GM18907 (cell line): Measurements from ENCODE around the gene NUFIP2.
"Not testable (repeated sequence)": the region's sequence is repeated elsewhere in the genome, so short reads cannot be mapped to it uniquely, and the experiment has no call there.

Experiments
- ATAC-seq: cut with Tn5 transposase; IDR thresholded peaks from one replicate; pipeline ENCODE4 v1.9.1; 2021; ENCODE audit warnings: mild to moderate bottlenecking, moderate library complexity; ENCODE audit not compliant: unreplicated experiment

Gene NUFIP2, protein sequence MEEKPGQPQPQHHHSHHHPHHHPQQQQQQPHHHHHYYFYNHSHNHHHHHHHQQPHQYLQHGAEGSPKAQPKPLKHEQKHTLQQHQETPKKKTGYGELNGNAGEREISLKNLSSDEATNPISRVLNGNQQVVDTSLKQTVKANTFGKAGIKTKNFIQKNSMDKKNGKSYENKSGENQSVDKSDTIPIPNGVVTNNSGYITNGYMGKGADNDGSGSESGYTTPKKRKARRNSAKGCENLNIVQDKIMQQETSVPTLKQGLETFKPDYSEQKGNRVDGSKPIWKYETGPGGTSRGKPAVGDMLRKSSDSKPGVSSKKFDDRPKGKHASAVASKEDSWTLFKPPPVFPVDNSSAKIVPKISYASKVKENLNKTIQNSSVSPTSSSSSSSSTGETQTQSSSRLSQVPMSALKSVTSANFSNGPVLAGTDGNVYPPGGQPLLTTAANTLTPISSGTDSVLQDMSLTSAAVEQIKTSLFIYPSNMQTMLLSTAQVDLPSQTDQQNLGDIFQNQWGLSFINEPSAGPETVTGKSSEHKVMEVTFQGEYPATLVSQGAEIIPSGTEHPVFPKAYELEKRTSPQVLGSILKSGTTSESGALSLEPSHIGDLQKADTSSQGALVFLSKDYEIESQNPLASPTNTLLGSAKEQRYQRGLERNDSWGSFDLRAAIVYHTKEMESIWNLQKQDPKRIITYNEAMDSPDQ

DNA sequence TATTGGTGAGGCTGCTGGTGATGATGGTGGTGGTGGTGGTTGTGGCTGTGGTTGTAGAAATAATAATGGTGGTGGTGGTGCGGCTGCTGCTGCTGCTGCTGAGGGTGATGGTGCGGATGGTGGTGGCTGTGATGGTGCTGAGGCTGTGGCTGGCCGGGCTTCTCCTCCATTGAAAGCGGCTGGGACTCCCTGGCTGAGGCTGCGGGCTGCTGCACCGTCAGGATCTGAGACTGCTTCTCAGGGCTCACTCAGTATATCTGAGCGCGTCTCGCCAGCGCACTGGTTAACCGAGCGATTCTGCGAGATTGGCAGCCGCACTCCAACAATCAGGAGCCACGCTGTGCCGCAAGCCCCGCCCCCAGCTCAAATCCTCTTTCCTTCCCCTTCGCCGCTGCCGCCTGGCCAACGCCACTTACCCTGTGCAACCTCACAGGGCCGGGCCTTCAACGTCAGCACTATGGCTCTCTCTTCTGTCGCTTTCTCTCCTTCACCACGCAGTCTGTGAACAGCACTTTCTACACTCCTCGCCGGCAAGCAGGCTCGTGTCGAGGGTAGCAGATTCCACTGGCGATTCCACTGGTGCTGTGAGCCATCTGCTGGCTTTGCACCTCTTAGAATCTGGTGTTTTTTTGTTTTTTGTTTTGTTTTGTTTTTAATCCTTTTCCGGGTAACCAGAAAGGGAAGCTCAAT is at the start of gene NUFIP2:
Gene NUFIP2, minus strand, starts transcription at position 259 of the 690 bp plus-strand sequence. Its CDS starts 89 bp downstream, at position 170.
- peak; percentile 85 for ATAC-seq

DNA sequence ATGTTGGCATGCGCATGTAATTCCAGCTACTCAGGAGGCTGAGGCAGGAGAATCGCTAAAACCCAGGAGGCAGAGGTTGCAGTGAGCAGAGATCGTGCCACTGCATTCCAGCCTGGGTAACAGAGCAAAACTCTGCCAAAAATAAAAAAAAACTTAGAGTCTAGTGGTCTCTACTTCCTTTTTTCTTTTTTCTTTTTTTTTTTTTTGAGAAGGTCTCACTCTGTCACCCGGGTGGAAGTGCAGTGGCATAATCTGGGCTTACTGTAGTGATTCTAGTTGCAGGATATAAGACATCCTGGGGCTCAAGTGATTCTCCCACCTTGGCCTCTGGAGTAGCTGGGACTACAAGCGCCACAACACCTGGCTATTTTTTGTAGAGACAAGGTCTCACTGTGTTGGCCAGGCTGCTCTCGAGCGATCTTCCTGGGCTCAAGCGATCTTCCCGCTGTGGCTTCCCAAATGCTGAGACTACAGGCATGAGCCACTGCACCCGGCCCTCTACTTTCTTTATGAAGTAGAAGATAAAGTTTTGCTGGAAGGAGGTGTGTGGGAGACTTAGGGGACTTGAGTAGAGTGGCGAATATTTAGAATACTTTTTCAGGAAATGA is 48.3 kb upstream of the NUFIP2 start:
- ATAC-seq: no peak

DNA sequence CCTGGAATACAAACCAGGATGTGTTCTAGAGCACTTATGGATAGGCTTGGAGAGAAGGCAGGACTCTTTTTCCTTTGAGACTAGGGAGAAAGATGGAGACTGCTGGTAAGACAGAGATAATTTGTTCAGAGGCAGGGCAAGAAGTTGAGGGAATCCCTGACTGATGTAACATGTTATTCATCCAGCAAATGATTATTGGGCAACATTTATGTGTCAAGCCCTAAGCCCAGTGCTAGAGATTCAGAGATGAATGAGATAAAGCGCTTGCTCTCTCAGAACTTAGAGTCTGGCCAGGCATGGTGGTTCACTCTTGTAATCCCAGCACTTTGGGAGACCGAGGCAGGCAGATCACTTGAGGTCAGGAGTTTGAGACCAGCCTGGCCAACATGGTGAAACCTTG is 47.8 kb upstream of the NUFIP2 start:
- ATAC-seq: no peak

DNA sequence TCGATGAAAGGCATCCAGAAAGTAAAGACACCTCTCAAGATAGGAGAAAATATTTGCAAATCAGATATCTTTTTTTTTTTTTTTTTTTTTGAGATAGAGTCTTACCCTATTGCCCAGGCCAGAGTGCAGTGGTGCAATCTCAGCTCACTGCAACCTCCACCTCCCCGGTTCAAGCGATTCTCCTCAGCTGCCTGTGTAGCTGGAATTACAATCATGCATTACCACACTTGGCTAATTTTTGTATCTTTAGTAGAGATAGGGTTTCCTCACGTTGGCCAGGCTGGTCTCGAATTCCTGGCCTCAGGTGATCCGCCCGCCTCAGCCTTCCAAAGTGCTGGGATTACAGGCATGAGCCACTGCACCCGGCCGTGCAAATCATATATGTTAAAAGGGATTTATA is 45.1 kb upstream of the NUFIP2 start:
- not testable (repeated sequence) for ATAC-seq

DNA sequence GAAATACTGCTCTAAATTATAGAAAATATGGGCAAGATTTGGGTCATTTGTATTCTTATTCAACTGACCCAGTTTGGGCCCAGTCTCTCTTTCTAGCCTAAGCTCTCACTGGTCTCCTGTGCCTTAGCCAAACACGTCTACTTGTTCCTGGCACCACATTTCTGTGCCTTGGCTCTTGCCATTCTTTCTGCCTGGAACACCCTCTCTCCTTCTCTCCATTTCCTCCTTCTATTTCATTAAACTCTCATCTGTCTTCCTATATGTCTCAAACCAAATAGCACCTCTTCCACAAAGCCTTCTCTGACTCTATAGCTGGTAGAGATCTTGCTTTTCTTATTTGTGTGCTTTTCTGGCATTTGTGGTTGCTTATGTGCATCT is 37.7 kb upstream of the NUFIP2 start:
- ATAC-seq: no peak

DNA sequence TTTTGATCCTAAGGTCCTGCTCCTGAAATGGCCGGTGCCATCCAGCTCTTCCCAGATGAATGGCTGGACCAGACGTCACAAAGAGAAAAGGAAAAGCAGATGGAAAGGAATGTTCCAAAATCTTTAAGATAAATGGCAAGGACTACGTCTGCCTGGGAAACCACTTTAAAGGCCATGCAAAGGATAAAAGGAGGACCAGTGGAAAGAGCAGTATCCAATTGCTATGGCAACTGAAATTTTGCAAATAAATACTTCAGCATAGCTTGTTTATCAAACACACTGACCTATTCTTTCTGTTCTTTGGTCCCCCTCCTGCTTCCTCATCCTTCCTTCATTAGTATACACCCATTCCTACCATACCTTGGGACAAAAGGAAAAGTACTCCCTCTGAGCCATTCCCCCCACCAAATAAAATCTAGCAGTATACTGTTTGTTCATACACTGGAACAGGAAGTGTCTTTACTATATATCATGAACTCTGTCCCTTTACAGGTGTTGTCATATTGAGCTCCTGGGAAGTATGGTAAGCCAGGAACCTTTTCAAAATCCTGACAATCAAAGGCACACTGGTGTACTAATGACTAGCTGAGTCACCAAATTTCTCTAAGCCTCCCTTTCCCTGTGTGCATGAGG is 37.2 kb upstream of the NUFIP2 start:
- ATAC-seq: no peak

DNA sequence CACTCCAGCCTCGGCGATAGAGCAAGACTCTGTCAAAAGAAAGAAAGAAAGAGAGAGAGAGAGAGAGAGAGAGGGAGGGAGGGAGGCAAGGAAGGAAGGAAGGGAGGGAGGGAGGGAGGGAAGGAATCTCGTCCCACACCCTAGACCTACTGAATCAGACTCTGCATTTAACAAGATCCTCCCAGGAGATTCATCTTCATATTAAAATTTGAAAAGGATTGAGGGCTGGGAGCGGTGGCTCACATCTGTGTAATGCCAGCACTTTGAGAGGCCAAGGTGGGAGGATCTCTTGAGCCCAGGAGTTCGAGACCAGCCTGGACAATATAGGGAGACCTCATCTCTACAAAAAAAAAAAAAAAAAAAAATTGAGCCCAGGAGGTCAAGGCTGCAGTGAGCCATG is 33.5 kb upstream of the NUFIP2 start:
- no peak for ATAC-seq

DNA sequence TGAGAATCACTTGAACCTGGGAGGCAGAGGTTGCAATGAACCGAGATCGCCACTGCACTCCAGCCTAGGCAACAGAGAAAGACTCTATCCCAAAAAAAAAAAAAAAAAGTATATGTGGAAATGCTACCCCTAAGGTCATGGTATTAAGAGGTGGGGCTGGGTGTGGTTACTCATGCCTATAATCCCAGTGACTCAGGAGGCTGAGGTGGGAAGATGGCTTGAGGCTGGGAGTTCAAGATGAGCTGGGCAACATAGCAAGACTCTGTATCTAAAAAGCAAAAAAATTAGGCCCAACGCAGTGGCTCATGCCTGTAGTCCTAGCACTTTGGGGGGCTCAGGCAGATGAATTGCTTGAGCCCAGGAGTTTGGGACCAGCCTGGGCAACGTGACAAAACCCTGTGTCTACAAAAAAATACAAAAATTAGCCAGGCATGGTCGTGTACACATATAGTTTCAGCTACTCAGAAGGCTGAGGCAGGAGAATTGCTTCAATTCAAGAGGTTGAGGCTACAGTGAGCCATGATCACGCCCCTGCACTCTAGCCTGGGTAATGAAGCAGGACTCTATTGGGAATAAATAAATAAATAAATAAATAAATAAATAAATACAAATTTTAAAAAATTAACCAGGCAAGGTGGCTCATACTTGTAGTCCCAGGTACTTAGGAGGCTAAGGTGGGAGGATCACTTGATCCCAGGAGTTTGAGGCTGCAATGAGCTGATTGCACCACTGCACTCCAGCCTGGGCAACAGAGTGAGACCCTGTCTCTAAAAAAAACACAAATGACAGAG is 32.3 kb upstream of the NUFIP2 start:
- no peak for ATAC-seq

DNA sequence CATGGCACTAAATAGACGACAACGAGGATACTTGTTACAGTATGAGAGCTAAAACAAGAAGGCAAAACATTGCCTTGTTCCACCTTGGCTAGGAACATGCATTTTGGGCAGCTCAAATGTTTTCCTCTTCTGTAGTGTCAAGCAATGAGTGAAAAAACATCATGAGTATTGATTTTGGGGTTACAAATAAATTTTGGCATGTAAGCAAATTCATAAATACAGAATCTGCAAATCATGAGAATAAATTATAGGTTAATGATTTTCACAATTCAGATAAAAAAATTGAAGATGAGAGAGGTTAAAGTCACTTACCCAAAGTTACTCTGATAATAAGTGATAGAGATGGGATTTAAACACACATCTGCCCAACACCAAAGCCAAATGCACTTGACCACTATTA is 28.4 kb upstream of the NUFIP2 start:
- ATAC-seq: no peak

DNA sequence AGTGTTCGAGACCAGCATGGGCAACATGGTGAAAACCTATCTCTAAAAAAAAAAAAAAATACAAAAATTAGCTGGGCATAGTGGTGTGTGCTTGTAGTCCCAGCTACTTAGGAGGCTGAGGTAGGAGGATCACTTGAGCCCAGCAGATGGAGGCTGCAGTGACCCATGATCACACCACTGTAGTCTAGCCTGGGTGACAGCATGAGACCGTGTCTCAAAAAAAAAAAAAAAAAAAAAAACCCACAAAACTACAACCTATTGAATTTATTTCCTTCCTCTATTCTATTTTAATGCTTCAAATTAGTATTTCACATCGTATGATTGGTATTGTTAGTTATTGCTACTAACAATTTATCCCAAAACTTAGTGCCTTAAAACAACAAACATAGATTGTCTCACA is 9.4 kb upstream of the NUFIP2 start:
- no peak for ATAC-seq

DNA sequence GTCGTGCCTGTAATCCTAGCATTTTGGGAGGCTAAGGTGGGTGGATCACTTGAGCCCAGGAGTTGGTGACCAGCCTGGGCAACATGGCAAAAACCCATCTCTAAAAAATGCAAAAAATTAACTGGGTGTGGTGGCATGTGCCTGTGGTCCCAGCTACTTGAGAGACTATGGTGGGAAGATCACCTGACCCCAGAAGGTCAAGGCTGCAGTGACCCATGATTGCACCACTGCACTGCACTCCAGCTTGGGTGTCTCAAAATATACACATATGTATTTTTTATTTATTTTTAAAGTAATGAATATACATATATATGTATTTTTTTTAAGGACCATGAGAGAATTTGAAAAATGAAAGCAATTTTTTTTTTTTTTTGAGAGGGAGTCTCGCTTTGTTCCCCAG is 5.1 kb upstream of the NUFIP2 start:
- ATAC-seq: no peak

DNA sequence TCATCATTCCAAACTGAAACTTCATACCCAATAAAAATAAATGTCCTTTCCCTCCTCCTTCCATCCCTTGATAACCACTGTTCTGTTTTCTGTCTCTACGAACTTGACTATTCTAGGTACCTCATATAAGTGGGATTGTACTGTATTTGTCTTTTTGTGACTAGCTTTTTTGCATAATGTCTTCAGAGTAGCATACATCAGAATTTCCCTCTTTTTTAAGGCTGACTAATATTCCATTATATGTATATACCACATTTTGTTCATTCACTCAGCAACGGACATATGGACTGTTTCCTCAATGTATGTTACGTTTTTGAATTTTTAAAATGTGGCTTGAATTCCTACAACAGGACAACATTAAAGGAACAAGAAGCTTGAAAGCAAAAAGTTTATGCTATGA is 1.5 kb upstream of the NUFIP2 start:
- ATAC-seq: no peak

DNA sequence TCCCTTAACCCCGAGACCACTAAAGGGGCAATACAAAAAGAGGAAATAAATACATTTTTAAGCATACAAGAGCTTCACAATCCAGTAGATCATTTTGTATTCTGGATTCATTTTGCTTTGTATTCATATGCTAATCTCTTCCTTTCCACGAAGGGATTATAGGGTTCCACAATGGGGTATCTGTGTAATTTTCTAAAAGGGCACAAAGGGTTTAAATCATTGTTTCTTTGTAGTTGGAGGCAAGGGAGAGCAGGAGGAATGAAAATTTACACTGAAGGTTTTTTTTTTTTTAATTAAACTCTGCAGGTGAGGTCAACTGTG is 592 bp upstream of the NUFIP2 start:
- no peak for ATAC-seq

DNA sequence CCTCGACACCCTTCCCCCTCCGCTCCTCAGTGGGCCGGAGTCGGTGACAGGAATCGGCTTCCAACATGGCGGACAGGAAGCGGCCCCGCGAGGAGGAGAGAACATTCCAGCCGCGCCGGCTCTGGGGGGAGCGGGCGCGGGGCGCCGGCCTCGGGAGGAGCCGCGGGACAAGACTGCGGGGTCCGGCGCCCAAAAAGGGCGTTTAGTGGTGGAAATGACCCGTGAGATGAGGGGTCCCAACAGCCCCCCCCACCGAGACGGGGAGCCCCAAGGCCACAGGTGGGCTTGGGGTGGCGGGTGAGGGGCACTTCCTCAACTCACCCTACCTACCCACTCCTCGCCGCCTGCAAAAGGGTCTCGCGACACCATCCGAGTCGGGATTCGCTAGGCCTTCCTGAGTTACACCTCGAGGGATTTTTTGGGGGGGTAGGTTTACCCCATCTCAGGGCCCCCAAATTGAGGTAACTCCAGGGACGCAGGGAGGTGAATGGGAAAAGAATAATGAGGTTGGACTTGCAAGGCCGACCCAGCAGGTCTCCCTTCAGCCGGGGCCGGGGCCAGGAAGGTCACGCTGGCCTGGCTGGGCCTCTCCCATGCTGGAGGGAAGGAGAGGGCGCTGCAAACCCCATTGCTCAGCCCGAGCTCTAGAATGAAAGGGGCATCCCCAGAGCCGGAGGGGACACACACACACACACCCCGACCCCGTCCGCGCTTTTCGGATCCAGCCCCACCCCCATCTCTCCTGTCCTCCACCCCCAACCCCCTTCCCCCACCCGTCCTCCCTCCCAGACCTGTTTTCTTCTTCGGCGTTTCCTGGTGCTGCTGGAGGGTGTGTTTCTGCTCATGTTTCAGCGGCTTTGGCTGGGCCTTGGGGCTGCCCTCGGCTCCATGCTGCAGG is 707 bp downstream of the NUFIP2 start:
- peak; percentile 23 for ATAC-seq

DNA sequence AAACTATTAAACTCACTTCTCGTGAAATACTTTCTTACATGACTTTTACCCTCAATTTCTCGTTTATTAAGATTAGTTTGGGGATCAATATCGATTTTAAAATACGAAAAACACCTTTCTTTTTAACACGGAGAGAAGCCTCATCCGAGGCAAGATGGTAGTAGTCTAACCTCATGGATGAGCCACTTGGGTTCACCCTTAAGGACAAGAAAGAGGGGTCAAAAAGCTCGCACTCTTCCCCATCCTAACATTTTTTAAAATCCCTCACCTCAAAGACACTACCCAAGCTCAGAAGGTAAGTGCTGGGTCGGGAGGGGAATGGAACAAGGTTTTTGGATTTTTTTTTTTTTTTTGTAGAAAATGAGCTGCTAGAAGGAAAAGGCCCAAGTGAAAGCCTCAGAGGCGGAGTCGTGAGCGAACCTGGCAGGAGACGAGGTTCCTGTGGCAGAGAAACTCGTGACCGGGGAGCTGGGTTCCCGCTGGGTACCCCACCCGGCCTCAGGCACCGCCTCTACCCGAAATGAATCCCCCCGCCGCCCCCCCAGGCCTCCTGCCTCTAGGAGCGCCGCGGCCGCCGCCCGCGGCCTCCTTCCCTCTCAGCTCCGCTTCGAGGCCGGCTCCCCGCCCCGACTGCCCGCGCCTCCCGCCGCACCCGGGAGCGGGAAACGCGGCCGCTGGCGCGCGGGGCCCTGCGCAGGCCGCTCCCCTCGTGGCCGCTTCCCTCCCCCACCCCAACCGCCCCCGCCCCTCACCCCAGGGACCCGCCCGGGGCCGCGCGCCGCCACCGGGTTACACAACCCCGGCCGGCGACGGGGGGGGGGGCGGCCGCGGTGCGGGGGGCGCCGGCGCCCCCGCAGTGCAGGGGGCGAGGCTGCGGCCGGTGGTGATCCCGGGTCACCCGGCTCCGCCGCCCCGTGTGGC is 1.6 kb downstream of the NUFIP2 start:
- peak; percentile 12 for ATAC-seq

DNA sequence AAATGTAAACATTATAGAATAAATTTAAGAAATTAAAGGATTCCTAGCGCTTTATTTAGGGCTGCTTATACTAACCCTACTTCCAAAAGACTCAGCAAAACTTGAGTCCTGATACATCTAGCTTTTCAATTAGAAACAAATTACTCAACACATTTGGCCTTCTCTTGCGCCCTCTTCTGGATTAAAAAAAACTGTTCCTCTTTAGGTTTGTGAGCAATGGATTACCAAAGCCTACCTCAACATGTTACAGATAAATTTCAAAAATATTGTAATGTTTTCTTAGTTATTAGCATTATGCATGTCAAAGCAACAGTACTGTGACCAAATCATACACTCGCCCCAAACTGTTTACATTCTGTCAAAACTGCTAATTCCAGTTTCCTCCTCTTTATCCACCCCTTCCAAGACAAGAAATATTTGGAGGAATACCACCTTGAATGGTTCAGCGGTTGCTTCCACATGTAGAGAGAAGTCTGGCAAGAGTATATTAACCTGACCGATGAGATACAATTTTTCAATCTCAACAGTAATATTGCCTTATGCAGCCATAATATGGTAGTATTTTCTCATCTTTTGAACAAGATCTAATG is 2.7 kb downstream of the NUFIP2 start:
- ATAC-seq: no peak

DNA sequence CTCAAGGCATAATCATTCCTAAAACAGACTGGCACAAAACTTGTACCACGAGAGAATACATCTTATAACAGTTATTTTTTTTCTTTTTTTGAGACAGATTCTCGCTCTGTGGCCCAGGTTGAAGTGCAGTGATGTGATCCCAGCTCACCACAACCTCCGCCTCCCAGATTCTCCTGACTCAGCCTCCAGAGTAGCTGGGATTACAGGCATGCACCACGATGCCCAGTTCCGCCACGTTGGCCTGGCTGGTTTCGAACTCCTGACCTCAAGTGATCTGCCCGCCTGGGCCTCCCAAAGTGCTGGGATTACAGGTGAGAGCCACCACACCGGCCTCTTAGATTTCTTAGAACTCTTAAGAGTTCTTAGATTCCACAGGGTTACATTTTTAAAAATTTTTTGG is 4.1 kb downstream of the NUFIP2 start:
- ATAC-seq: no peak

DNA sequence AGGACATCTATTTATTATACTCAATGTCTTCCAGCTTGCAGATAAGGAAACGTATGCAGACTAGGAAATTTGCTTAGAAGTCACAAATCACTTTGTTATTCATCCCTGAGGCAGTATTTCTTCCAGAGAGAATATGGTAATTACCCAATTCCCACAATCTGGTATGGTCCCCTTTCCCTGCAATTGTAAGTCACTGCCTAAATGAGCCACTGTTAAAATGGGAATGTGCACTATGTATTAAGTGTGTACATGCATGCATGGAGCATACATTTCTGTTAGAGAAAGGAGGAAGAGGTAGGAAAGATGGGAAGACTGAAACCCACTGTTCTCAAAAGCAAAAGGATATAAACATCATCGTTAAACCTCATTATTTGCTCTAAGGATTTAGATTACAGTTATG is 10.0 kb downstream of the NUFIP2 start:
- ATAC-seq: no peak
